ENCODE results near the gene LSS.

DNA sequence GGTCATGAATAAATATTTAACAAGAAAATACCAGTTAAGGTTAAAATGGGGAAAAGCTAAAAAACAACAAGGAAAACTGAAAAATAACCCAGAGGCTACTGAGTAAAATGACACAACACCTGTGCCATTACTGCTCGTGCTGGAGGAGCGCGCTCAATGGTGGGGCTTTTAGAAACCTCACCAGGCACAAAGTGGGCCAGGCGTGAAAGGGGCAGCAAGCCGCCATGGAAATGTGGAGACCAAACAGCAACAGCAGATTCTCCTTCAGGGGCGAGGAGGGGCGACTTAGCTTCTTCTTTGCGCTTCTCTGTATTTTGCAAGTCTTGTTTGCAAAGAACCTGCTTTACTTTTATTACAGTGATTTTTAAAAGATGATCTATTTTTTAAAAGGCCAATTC lies 25.4 kb downstream of the LSS start:
- TF ChIP-seq, protein P1, sequence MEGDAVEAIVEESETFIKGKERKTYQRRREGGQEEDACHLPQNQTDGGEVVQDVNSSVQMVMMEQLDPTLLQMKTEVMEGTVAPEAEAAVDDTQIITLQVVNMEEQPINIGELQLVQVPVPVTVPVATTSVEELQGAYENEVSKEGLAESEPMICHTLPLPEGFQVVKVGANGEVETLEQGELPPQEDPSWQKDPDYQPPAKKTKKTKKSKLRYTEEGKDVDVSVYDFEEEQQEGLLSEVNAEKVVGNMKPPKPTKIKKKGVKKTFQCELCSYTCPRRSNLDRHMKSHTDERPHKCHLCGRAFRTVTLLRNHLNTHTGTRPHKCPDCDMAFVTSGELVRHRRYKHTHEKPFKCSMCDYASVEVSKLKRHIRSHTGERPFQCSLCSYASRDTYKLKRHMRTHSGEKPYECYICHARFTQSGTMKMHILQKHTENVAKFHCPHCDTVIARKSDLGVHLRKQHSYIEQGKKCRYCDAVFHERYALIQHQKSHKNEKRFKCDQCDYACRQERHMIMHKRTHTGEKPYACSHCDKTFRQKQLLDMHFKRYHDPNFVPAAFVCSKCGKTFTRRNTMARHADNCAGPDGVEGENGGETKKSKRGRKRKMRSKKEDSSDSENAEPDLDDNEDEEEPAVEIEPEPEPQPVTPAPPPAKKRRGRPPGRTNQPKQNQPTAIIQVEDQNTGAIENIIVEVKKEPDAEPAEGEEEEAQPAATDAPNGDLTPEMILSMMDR (conservative IDR thresholded peaks at IDR 0.05; ENCODE audit: low read length): no peak
- no peak for TF ChIP-seq EZH2phosphoT487 (IDR thresholded peaks at IDR 0.05; ENCODE audit: borderline replicate concordance)
